ENCODE measurements around the gene AGXT. TPM values are rescaled to one million over a fixed set of nuclear protein-coding genes. Genes with fewer than 3 reads are reported as not detected.

Gene AGXT
- total RNA-seq, 1 donor from 2014 or later: not detected

DNA sequence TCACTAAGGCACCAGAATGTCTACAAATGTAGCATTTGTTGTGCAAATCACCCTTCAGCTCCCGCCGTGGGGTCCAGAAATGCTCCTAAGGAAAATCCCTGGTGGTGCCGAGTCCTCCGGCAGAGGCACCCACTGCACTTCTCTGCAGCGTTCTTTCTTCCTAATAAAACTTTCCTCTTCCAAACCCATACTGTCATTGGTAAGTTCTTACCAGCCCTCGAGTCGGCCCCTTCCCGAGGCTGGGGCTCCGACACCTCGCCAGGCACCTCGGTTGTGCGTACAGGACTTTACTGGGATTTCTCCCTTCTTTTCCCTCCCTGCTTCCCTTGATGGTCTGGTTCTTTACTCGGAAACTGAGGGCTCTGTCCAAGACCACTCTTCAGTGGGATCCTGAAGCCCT, 10.3 kb upstream of the AGXT start:
- TF ChIP-seq, protein P1, sequence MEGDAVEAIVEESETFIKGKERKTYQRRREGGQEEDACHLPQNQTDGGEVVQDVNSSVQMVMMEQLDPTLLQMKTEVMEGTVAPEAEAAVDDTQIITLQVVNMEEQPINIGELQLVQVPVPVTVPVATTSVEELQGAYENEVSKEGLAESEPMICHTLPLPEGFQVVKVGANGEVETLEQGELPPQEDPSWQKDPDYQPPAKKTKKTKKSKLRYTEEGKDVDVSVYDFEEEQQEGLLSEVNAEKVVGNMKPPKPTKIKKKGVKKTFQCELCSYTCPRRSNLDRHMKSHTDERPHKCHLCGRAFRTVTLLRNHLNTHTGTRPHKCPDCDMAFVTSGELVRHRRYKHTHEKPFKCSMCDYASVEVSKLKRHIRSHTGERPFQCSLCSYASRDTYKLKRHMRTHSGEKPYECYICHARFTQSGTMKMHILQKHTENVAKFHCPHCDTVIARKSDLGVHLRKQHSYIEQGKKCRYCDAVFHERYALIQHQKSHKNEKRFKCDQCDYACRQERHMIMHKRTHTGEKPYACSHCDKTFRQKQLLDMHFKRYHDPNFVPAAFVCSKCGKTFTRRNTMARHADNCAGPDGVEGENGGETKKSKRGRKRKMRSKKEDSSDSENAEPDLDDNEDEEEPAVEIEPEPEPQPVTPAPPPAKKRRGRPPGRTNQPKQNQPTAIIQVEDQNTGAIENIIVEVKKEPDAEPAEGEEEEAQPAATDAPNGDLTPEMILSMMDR (IDR thresholded peaks at IDR 0.05; ENCODE audit: partially characterized antibody, unreplicated experiment): no peak
- peaks cover 4% of the 10 kb centered on the region for H3K4me1 Mint-ChIP-seq (ENCODE audit: low read depth, unreplicated experiment)

DNA sequence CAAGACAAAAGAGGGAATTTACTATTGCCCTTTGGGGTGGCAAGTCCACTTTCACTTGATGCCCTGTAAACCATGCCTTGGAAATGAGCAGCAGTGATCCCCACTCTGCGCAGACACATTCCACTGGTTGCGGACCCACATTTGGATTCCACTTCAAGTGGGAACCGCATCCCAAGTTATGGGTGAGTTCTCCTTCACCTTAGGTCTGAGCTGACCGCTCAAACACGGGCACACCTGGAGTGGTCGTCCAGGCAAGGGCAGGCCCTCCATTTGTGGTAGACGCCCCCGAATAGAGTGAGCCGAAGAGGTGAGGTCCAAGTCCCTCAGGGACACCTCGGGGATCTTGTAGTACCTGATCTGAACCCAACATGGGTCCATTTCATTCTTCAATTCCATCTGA, 9.8 kb upstream of the AGXT start:
- H3K4me3 Mint-ChIP-seq (ENCODE audit: unreplicated experiment): no peak overlapping the region
- peaks cover 4% of the 10 kb centered on the region for H3K27me3 Mint-ChIP-seq (ENCODE audit: unreplicated experiment)
- TF ChIP-seq, protein P1 (IDR thresholded peaks at IDR 0.05; ENCODE audit: partially characterized antibody, unreplicated experiment): no peak
- no peak for DNase-seq
- H3K4me1 Mint-ChIP-seq (ENCODE audit: low read depth, unreplicated experiment): peaks cover 4% of the 10 kb centered on the region
- H3K27ac Mint-ChIP-seq (ENCODE audit: unreplicated experiment): no peak overlapping the region
- H3K9me3 Mint-ChIP-seq (ENCODE audit: unreplicated experiment): peaks cover 4% of the 10 kb centered on the region
- H3K36me3 Mint-ChIP-seq (ENCODE audit: unreplicated experiment): peaks cover 18% of the 10 kb centered on the region

More for the DNA sequence above, 10.3 kb upstream of the AGXT start:
- Mint-ChIP-seq H3K36me3 (ENCODE audit: unreplicated experiment) (peaks cover 21% of the 10 kb centered on the region), H3K27me3 (ENCODE audit: unreplicated experiment) (peaks cover 4% of the 10 kb centered on the region), H3K4me3 (ENCODE audit: unreplicated experiment) (no peak overlapping the region), H3K27ac (ENCODE audit: unreplicated experiment) (peak overlapping the region; percentile 12), H3K9me3 (ENCODE audit: unreplicated experiment) (peaks cover 6% of the 10 kb centered on the region)
- DNase-seq: no peak

DNA sequence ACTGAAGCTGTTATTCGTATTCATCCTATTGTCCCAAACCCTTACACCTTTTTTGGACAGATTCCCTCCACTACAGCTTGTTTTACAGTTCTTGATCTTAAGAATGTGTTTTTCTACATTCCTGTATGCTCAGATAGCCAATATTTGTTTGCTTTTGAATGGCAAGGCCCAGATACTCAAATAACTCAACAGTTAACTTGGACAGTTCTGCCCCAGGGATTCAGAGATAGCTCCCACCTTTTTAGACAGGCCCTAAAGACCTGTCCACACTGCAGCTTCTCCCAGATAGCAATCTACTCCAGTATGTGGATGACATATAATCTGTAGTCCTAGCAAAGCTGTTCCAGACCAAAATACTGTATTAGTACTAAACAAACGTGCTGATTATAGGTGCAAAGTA, 7.1 kb upstream of the AGXT start:
- H3K27me3 Mint-ChIP-seq (ENCODE audit: unreplicated experiment): peaks cover 4% of the 10 kb centered on the region
- no peak for DNase-seq
- H3K36me3 Mint-ChIP-seq (ENCODE audit: unreplicated experiment): peaks cover 5% of the 10 kb centered on the region
- peaks cover 6% of the 10 kb centered on the region for H3K9me3 Mint-ChIP-seq (ENCODE audit: unreplicated experiment)
- no peak overlapping the region for H3K27ac Mint-ChIP-seq (ENCODE audit: unreplicated experiment)
- TF ChIP-seq, protein P1 (IDR thresholded peaks at IDR 0.05; ENCODE audit: partially characterized antibody, unreplicated experiment): no peak
- H3K4me3 Mint-ChIP-seq (ENCODE audit: unreplicated experiment): no peak overlapping the region
- H3K4me1 Mint-ChIP-seq (ENCODE audit: low read depth, unreplicated experiment): peaks cover 4% of the 10 kb centered on the region

DNA sequence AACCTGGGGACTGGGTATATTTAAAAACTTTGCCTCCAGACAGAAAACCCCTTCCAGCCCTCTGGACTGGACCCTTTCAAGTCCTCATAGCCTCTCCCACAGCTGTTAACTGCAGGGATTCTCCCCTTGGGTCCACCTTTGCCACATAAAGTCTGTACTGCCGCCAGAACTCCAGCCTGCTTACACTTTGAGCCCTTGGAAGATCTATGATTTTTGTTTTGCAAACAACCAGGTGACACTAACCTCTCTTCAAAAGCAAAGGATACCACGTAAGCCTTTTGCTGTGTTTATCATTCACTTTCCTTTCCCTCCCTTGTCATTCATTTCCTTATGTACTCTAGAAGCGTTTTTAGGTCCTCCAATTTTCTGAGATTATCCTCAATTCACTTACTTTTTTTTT, 4.1 kb upstream of the AGXT start:
- Mint-ChIP-seq H3K4me1 (ENCODE audit: low read depth, unreplicated experiment) (no peaks in the 10 kb centered on the region), H3K27me3 (ENCODE audit: unreplicated experiment) (no peaks in the 10 kb centered on the region), H3K36me3 (ENCODE audit: unreplicated experiment) (peaks cover 3% of the 10 kb centered on the region), H3K9me3 (ENCODE audit: unreplicated experiment) (peaks cover 2% of the 10 kb centered on the region), H3K27ac (ENCODE audit: unreplicated experiment) (no peak overlapping the region), H3K4me3 (ENCODE audit: unreplicated experiment) (no peak overlapping the region)
- no peak for DNase-seq
- TF ChIP-seq, protein P1 (IDR thresholded peaks at IDR 0.05; ENCODE audit: partially characterized antibody, unreplicated experiment): no peak

DNA sequence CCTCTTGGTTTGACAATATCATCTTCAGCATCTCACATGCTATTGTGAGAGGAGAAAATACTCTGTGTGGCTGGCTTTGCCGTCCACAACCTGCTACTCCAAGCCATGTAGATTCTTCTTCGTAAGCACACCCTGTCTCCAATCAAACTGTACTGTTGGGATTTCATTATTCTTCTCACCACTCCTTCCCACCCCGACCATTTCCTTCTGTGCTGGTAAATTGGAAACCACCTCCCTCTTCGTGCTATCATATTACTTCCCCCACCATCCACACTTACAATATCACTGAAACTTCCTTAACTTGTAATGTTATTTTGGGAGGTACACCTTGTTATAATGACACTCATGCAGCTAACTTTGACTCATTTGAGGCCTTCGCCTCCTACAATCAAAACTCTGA, 3.2 kb upstream of the AGXT start:
- Mint-ChIP-seq H3K27ac (ENCODE audit: unreplicated experiment) (no peak overlapping the region), H3K27me3 (ENCODE audit: unreplicated experiment) (no peaks in the 10 kb centered on the region), H3K4me3 (ENCODE audit: unreplicated experiment) (no peak overlapping the region), H3K36me3 (ENCODE audit: unreplicated experiment) (no peaks in the 10 kb centered on the region), H3K4me1 (ENCODE audit: low read depth, unreplicated experiment) (no peaks in the 10 kb centered on the region), H3K9me3 (ENCODE audit: unreplicated experiment) (peaks cover 2% of the 10 kb centered on the region)
- TF ChIP-seq, protein P1 (IDR thresholded peaks at IDR 0.05; ENCODE audit: partially characterized antibody, unreplicated experiment): no peak
- no peak for DNase-seq

Data from glutamatergic neuron (in vitro differentiated cells).